Prostate gland (tissue), 2 donors: ENCODE measurements around the gene FAM184A. TPM values are rescaled to one million over a fixed set of nuclear protein-coding genes. Genes with fewer than 3 reads are reported as not detected.

Source experiments
- DNase-seq: peaks from one replicate; pipeline ENCODE4 v3.0.0-alpha.2; 2019; ENCODE audit warnings: low spot score
- H3K27ac ChIP-seq, 2 donors: fragments of 200-600 bp; sonication (generic); 2 replicates each; pipeline ENCODE4 v1.5.1; 2017 to 2019
- H3K27me3 ChIP-seq: fragments of 200-600 bp; sonication (generic); replicated peaks from 2 replicates; pipeline ENCODE4 v1.5.1; 2019; ENCODE audit not compliant: insufficient read depth
- H3K36me3 ChIP-seq, 2 donors: fragments of 200-600 bp; sonication (generic); 1 replicate in 1 of 2; 2 replicates in 1 of 2; pipeline versions ENCODE4 v1.5.1 to v1.8.1; 2017 to 2019
- H3K4me1 ChIP-seq: fragments of 200-600 bp; sonication (generic); replicated peaks from 2 replicates; pipeline ENCODE4 v1.5.1; 2019
- H3K4me3 ChIP-seq, 2 donors: fragments of 200-600 bp; sonication (generic); 2 replicates each; pipeline ENCODE4 v1.5.1; 2017 to 2019
- H3K9me3 ChIP-seq: fragments of 200-600 bp; sonication (generic); 2 replicates; pipeline ENCODE4 v1.5.1; 2017
- POLR2A ChIP-seq: fragments of 450-650 bp; IDR thresholded peaks from one replicate; pipeline ENCODE4 v1.6.1; 2016; ENCODE audit warnings: antibody characterized with exemption, mild to moderate bottlenecking
- POLR2AphosphoS5 ChIP-seq: sonication (generic); formaldehyde crosslinking; IDR thresholded peaks from one replicate; pipeline ENCODE4 v1.6.1; 2017; ENCODE audit warnings: antibody characterized with exemption
- WGBS: methylation state at CpG from one replicate; pipeline ENCODE4 v1.1.5; 2018; 5-methylcytosine and 5-hydroxymethylcytosine counted together
- intact Hi-C: fragments of 100-400 bp; cut with DNase I; formaldehyde crosslinking; loops from one replicate; pipeline ENCODE4 v1.14.2; 2022
- total RNA-seq, 2 donors: library from RNA; depleted of rRNA; stranded (reverse); fragments of >200 nt; gene quantifications; one replicate each; pipeline ENCODE4 v1.1.0, GENCODE V29; 2016
- TF ChIP-seq, protein P1 (sequence below), 4 experiments: fragments of 200-600 bp in 2 of 4; fragments of 450-650 bp in 2 of 4; sonication (generic) in 2 of 4; IDR thresholded peaks; 1 replicate in 3 of 4; 2 replicates in 1 of 4; pipeline ENCODE4 v1.5.1; 2016 to 2019; ENCODE audit warnings: antibody characterized with exemption in 4 of 4, mild to moderate bottlenecking in 2 of 4, moderate library complexity in 2 of 4

Gene FAM184A
- total RNA-seq, 2 donors from 2014 or later = 3.6 to 7.6 TPM

DNA sequence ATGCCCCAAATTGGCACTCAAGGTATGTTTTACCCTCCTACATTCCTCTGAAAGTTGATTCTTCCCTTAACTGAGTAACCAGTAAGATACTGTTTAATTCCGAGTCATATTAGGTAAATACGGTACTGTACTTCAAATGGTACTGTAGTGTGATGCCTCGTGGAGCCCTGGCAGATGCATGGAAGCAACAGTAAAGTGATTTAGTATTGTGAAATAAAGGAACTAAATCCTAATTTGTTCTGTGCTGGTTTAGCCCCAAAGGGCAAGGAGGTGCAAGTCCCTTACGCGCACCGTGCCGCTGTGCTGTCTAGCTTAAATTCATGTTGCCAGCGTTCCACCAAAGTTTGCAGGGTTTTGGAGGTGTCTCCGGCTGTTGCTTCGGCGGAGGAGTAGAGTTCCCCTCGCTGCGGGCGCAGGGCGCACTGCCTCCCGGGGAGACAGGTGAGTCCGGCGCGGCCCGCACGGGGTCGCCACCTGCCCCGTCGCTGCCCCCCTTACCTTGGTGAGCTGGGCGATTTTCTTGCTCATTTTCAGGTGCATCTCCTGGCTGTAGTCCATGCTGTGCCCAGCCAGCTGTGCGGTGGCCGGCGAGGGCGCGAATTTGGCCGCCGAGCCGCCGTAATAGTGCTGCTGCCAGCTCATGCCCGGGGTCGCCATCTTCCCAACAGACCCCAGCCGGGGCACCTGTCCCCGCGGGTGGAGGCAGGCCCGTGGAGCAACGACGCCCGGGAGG, 655 bp downstream of the FAM184A start:
- H3K27ac ChIP-seq = peak overlapping the region; percentile 73 to 83
- H3K4me1 ChIP-seq = no peaks in the 10 kb centered on the region
- DNase-seq = peak; percentile 34
- peak overlapping the region; percentile 70 to 75 for H3K4me3 ChIP-seq
- no peaks in the 10 kb centered on the region for H3K36me3 ChIP-seq
- TF ChIP-seq, protein P1, sequence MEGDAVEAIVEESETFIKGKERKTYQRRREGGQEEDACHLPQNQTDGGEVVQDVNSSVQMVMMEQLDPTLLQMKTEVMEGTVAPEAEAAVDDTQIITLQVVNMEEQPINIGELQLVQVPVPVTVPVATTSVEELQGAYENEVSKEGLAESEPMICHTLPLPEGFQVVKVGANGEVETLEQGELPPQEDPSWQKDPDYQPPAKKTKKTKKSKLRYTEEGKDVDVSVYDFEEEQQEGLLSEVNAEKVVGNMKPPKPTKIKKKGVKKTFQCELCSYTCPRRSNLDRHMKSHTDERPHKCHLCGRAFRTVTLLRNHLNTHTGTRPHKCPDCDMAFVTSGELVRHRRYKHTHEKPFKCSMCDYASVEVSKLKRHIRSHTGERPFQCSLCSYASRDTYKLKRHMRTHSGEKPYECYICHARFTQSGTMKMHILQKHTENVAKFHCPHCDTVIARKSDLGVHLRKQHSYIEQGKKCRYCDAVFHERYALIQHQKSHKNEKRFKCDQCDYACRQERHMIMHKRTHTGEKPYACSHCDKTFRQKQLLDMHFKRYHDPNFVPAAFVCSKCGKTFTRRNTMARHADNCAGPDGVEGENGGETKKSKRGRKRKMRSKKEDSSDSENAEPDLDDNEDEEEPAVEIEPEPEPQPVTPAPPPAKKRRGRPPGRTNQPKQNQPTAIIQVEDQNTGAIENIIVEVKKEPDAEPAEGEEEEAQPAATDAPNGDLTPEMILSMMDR (IDR thresholded peaks at IDR 0.05) = peak in 1 of 4 experiments; percentile 39
- TF ChIP-seq POLR2AphosphoS5 = no peak
- intact Hi-C loops = loop anchor here (5.0 kb wide), 1 partner anchor 186 kb away; the partner anchor contains the start of gene ASF1A
- H3K9me3 ChIP-seq = no peaks in the 10 kb centered on the region
- no peaks in the 10 kb centered on the region for H3K27me3 ChIP-seq
- under 1% methylated on average over 21 of the region's 43 CpGs for WGBS

DNA sequence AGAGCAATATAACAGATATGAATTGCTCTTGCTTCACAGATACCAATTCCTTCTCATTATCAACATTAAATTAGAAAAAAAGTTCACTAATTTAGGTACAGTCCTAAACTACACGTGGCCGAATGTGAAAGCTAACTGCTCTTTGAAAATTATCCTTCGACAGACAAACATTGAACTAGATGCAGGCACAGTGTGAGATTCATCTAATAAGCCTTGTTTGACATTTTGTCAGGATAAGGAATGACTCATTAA, 1.1 kb downstream of the FAM184A start:
- no peaks in the 10 kb centered on the region for H3K27me3 ChIP-seq
- no peak for TF ChIP-seq POLR2A
- TF ChIP-seq POLR2AphosphoS5 = no peak
- TF ChIP-seq, protein P1 (IDR thresholded peaks at IDR 0.05) = no peak
- intact Hi-C loops = loop anchor here (5.0 kb wide), 1 partner anchor 185 kb away; the partner anchor contains the start of gene ASF1A
- H3K4me1 ChIP-seq = no peaks in the 10 kb centered on the region
- DNase-seq = no peak
- H3K27ac ChIP-seq = peak overlapping the region in 1 of 2 donors; percentile 73
- 7% methylated on average over 3 of the region's 3 CpGs for WGBS
- H3K4me3 ChIP-seq = peak overlapping the region; percentile 70 to 75
- no peaks in the 10 kb centered on the region for H3K9me3 ChIP-seq
- no peaks in the 10 kb centered on the region for H3K36me3 ChIP-seq

DNA sequence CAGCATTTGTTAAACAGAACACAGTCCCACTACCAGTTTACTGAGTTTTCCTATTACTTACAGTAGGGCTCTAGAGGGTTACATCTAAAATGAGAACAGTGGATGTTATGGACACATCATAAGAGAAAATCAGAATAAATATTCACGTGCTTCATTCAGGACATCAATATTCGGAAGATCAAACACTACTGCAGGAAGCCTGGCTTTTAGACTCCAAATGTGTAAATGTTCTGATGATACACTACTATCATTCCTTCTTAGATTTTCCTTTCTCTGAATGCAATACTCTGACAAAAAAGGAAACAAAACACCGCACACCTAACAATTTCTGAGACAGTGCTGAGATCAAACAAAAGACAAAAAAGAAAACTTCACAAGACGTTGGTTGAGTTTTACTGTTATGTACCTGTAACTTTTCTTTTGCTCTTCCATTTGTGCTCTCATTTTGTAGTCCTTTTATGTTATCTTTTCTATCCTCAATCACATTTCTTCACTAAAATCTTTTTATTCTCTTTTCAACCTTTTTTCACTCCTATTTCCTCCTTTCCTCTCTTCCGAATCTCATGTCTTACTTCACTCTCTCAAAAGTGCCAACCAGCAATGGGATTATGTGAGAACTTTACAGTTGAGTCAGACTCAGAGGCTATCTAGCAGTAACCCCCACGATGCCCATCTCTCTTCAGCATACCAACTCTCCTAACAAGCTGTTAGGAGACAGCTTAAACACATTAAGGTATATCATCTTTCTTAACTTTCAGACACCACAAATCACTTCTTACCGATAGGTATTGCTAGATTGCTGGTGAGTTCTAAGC, 1.7 kb downstream of the FAM184A start:
- Histone ChIP-seq H3K27me3 (no peaks in the 10 kb centered on the region), H3K4me3 (no peak overlapping the region), H3K27ac (peak overlapping the region in 1 of 2 donors; percentile 7), H3K4me1 (no peaks in the 10 kb centered on the region), H3K36me3 (no peaks in the 10 kb centered on the region), H3K9me3 (no peaks in the 10 kb centered on the region)
- WGBS = 25% methylated on average over 7 of the region's 7 CpGs
- intact Hi-C loops = loop anchor here (5.0 kb wide), 1 partner anchor 184 kb away; the partner anchor contains the start of gene ASF1A
- DNase-seq = no peak
- TF ChIP-seq, protein P1 (IDR thresholded peaks at IDR 0.05) = no peak
- no peak for TF ChIP-seq POLR2A
- no peak for TF ChIP-seq POLR2AphosphoS5

DNA sequence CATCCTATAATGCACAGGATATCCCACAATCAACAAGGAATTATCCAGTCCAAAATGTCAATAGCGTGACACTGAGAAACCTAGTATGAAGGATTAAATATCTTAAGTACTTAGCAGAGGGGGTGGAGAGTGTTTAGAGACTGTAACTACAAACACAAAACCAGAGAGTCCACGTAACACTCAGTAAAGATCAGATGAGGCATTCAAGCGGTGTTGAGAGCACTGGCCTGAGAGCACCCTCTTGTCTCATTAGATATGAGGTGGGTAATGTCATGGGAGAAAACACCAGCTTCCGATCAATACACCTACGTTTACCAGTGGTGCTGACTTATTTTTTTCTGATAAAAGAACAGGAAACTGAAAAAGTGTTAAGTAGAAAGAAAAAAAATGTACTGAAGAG, 2.3 kb downstream of the FAM184A start:
- H3K4me3 ChIP-seq = no peak overlapping the region
- intact Hi-C loops = loop anchor here (5.0 kb wide), 1 partner anchor 184 kb away; the partner anchor contains the start of gene ASF1A
- H3K27ac ChIP-seq = no peak overlapping the region
- 79% methylated on average over 5 of the region's 5 CpGs for WGBS
- TF ChIP-seq, protein P1 (IDR thresholded peaks at IDR 0.05) = no peak
- TF ChIP-seq POLR2AphosphoS5 = no peak
- no peak for TF ChIP-seq POLR2A
- no peaks in the 10 kb centered on the region for H3K36me3 ChIP-seq
- H3K4me1 ChIP-seq = no peaks in the 10 kb centered on the region
- no peak for DNase-seq
- no peaks in the 10 kb centered on the region for H3K27me3 ChIP-seq
- no peaks in the 10 kb centered on the region for H3K9me3 ChIP-seq
